ENCODE measurements around the gene VAMP2.

The VAMP2 gene

GRCh38 chr17:8186446-8186786 lies 23.7 kb upstream of the VAMP2 start:
- Histone ChIP-seq H3K36me3 (ENCODE audit: control insufficient read depth, low read length) (no peaks in the 10 kb centered on the region; the same call in 1 of the 2 replicates), H3K9me2 (replicated peaks; ENCODE audit: control insufficient read depth, low read length) (no peaks in the 10 kb centered on the region), H3K4me1 (ENCODE audit: control insufficient read depth, low read length) (peaks cover 35% of the 10 kb centered on the region), H4K20me1 (ENCODE audit: control insufficient read depth, insufficient read depth, low read depth, low read length) (0 out of 2 replicates have a peak, but pooled peaks cover 6% of the 10 kb centered on the region), H3K27ac (ENCODE audit: low read depth, low read length) (peak overlapping the region; percentile 84), H3F3A (ENCODE audit: control insufficient read depth, insufficient read depth) (peaks cover 27% of the 10 kb centered on the region), H3K79me2 (ENCODE audit: control insufficient read depth, low read length) (peaks cover 21% of the 10 kb centered on the region), H3K9me3 (ENCODE audit: control insufficient read depth, insufficient read depth, low read length) (no peaks in the 10 kb centered on the region), H3K27me3 (ENCODE audit: control insufficient read depth, low read length) (0 out of 2 replicates have a peak, but pooled peaks cover 6% of the 10 kb centered on the region), H3K4me3 (ENCODE audit: low read length) (peak overlapping the region; percentile 95), H3K4me2 (ENCODE audit: low read length) (peak overlapping the region; percentile 86)
- no peak for TF ChIP-seq EZH2phosphoT487 (IDR thresholded peaks at IDR 0.05; ENCODE audit: borderline replicate concordance, low read length)
- TF ChIP-seq CTCF (IDR thresholded peaks at IDR 0.05; ENCODE audit: low read depth, low read length, poor library complexity, severe bottlenecking), result peak; percentile 45

GRCh38 chr17:8185582-8186445 lies 23.1 kb upstream of the VAMP2 start:
- peak overlapping the region; percentile 84 for H3K27ac ChIP-seq (ENCODE audit: low read depth, low read length)
- peaks cover 32% of the 10 kb centered on the region for H3K4me1 ChIP-seq (ENCODE audit: control insufficient read depth, low read length)

GRCh38 chr17:8176998-8177731 lies 14.4 kb upstream of the VAMP2 start:
- TF ChIP-seq CTCF (IDR thresholded peaks at IDR 0.05; ENCODE audit: low read depth, low read length, poor library complexity, severe bottlenecking) (no peak), EZH2phosphoT487 (IDR thresholded peaks at IDR 0.05; ENCODE audit: borderline replicate concordance, low read length) (no peak)
- Histone ChIP-seq H3K79me2 (ENCODE audit: control insufficient read depth, low read length) (peaks cover 22% of the 10 kb centered on the region), H3K9me2 (replicated peaks; ENCODE audit: control insufficient read depth, low read length) (no peaks in the 10 kb centered on the region), H3K9me3 (ENCODE audit: control insufficient read depth, insufficient read depth, low read length) (no peaks in the 10 kb centered on the region), H3K4me3 (ENCODE audit: low read length) (peak overlapping the region; percentile 92), H3K4me2 (ENCODE audit: low read length) (peak overlapping the region; percentile 87), H3K27ac (ENCODE audit: low read depth, low read length) (no peak overlapping the region), H3F3A (ENCODE audit: control insufficient read depth, insufficient read depth) (peaks cover 14% of the 10 kb centered on the region), H3K36me3 (ENCODE audit: control insufficient read depth, low read length) (peaks cover 6% of the 10 kb centered on the region; the same call in 1 of the 2 replicates), H4K20me1 (ENCODE audit: control insufficient read depth, insufficient read depth, low read depth, low read length) (0 out of 2 replicates have a peak, but pooled peaks cover 2% of the 10 kb centered on the region), H3K27me3 (ENCODE audit: control insufficient read depth, low read length) (no peaks in the 10 kb centered on the region), H3K4me1 (ENCODE audit: control insufficient read depth, low read length) (peaks cover 36% of the 10 kb centered on the region)

More at GRCh38 chr17:8185582-8186445, 23.1 kb upstream of the VAMP2 start:
- Histone ChIP-seq H3K4me3 (ENCODE audit: low read length) (peak overlapping the region; percentile 95), H3K36me3 (ENCODE audit: control insufficient read depth, low read length) (no peaks in the 10 kb centered on the region; the same call in 1 of the 2 replicates), H3F3A (ENCODE audit: control insufficient read depth, insufficient read depth) (peaks cover 27% of the 10 kb centered on the region), H3K27me3 (ENCODE audit: control insufficient read depth, low read length) (0 out of 2 replicates have a peak, but pooled peaks cover 6% of the 10 kb centered on the region), H3K9me3 (ENCODE audit: control insufficient read depth, insufficient read depth, low read length) (no peaks in the 10 kb centered on the region), H3K9me2 (replicated peaks; ENCODE audit: control insufficient read depth, low read length) (no peaks in the 10 kb centered on the region), H4K20me1 (ENCODE audit: control insufficient read depth, insufficient read depth, low read depth, low read length) (0 out of 2 replicates have a peak, but pooled peaks cover 6% of the 10 kb centered on the region), H3K4me2 (ENCODE audit: low read length) (peak overlapping the region; percentile 86), H3K79me2 (ENCODE audit: control insufficient read depth, low read length) (peaks cover 21% of the 10 kb centered on the region)
- TF ChIP-seq CTCF (IDR thresholded peaks at IDR 0.05; ENCODE audit: low read depth, low read length, poor library complexity, severe bottlenecking) (no peak), EZH2phosphoT487 (IDR thresholded peaks at IDR 0.05; ENCODE audit: borderline replicate concordance, low read length) (no peak)
